ENCODE results near the gene MIPOL1.

GRCh38 chr14:37573356-37573755, 375.6 kb downstream of the MIPOL1 start:
- TF ChIP-seq NFYB (IDR thresholded peaks at IDR 0.05; ENCODE audit: extremely low read depth, insufficient read length) (no peak), RCOR1 (IDR thresholded peaks at IDR 0.05; ENCODE audit: borderline replicate concordance in 1 of 2, low read depth in 2 of 2, low read length in 2 of 2) (no peak), POLR2AphosphoS5 (IDR thresholded peaks at IDR 0.05; ENCODE audit: control insufficient read depth, insufficient read depth, low read depth, low read length) (no peak), MAFK (IDR thresholded peaks at IDR 0.05; ENCODE audit: low read length) (no peak)

All from K562 (cell line).